Gastroesophageal sphincter (tissue), 4 donors: Measurements from ENCODE around the gene SIPA1L3. TPM values are rescaled to one million over a fixed set of nuclear protein-coding genes. Genes with fewer than 3 reads are reported as not detected.

Source experiments
- ATAC-seq: fragments of 150-250 bp; one replicate; pipeline ENCODE4 v1.9.1; 2016; ENCODE audit warnings: mild to moderate bottlenecking, moderate library complexity
- H3K27ac ChIP-seq, 4 donors: fragments of 200-600 bp; sonication (generic) in 3 of 4; 1 replicate in 3 of 4; 2 replicates in 1 of 4; pipeline ENCODE4 v1.5.1; 2016 to 2019
- H3K27me3 ChIP-seq: fragments of 200-600 bp; sonication (generic); one replicate; pipeline ENCODE4 v1.5.1; 2019
- H3K36me3 ChIP-seq, 2 donors: fragments of 200-600 bp; sonication (generic); one replicate each; pipeline ENCODE4 v1.5.1; 2019; ENCODE audit warnings: control low read depth in 1 of 2
- H3K4me1 ChIP-seq, 3 donors: fragments of 200-600 bp; sonication (generic); 1 replicate in 2 of 3; 2 replicates in 1 of 3; pipeline ENCODE4 v1.5.1; 2016 to 2019; ENCODE audit warnings: control low read depth in 2 of 3
- H3K4me3 ChIP-seq, 2 donors: fragments of 200-600 bp; sonication (generic); one replicate each; pipeline ENCODE4 v1.5.1; 2019; ENCODE audit warnings: mild to moderate bottlenecking in 1 of 2, moderate library complexity in 1 of 2
- H3K9me3 ChIP-seq, 3 donors: fragments of 200-600 bp; sonication (generic); one replicate each; pipeline ENCODE4 v1.5.1; 2017 to 2019; ENCODE audit warnings: control low read depth in 2 of 3
- EP300 ChIP-seq: sonication (generic); formaldehyde crosslinking; IDR thresholded peaks from one replicate; pipeline ENCODE4 v1.6.1; 2017; ENCODE audit warnings: antibody characterized with exemption, mild to moderate bottlenecking
- POLR2A ChIP-seq, 2 donors: fragments of 450-650 bp; IDR thresholded peaks; one replicate each; pipeline ENCODE4 v1.6.1; 2017; ENCODE audit warnings: antibody characterized with exemption in 2 of 2, mild to moderate bottlenecking in 2 of 2, moderate library complexity in 1 of 2
- POLR2AphosphoS5 ChIP-seq: sonication (generic); formaldehyde crosslinking; IDR thresholded peaks from one replicate; pipeline ENCODE4 v1.6.1; 2017; ENCODE audit warnings: antibody characterized with exemption
- WGBS, 2 donors: methylation state at CpG; one replicate each; pipeline ENCODE4 v1.1.5; 2018; ENCODE audit warnings: low coverage in 1 of 2; 5-methylcytosine and 5-hydroxymethylcytosine counted together
- total RNA-seq, 4 donors: library from RNA; depleted of rRNA; stranded (reverse); fragments of >200 nt; gene quantifications; one replicate each; pipeline ENCODE4 v1.1.0, GENCODE V29; 2016
- TF ChIP-seq, protein P1 (sequence below), 4 experiments: fragments of 200-600 bp in 2 of 4; fragments of 450-650 bp in 2 of 4; sonication (generic) in 1 of 4; IDR thresholded peaks; one replicate each; pipeline ENCODE4 v1.5.1; 2017 to 2019; ENCODE audit warnings: antibody characterized with exemption in 4 of 4, mild to moderate bottlenecking in 2 of 4, moderate library complexity in 2 of 4

SIPA1L3 gene
- total RNA-seq, 4 donors from 2014 or later: 5.9 to 20.2 (median 11.8) TPM

DNA sequence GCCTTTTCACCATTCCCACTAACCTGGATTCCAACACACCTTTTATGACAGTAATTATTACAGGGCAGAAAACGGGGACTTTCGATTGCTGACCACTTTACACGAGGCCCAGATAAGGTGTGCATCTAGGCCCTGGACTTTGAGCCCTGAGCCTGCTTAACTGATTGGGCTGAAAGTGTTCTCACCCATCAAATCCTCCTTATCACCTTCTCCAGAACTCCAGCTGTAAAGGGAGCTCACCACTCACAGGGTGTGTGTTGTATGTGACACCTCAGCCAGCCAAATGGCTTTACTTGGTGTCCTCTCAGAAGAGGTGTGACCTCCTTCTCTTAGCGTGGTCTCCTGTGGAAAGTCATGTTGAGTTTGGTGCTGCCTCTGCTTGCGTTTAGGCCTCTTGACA lies 36.5 kb downstream of the SIPA1L3 start:
- H3K36me3 ChIP-seq: no peaks in the 10 kb centered on the region
- TF ChIP-seq, protein P1, sequence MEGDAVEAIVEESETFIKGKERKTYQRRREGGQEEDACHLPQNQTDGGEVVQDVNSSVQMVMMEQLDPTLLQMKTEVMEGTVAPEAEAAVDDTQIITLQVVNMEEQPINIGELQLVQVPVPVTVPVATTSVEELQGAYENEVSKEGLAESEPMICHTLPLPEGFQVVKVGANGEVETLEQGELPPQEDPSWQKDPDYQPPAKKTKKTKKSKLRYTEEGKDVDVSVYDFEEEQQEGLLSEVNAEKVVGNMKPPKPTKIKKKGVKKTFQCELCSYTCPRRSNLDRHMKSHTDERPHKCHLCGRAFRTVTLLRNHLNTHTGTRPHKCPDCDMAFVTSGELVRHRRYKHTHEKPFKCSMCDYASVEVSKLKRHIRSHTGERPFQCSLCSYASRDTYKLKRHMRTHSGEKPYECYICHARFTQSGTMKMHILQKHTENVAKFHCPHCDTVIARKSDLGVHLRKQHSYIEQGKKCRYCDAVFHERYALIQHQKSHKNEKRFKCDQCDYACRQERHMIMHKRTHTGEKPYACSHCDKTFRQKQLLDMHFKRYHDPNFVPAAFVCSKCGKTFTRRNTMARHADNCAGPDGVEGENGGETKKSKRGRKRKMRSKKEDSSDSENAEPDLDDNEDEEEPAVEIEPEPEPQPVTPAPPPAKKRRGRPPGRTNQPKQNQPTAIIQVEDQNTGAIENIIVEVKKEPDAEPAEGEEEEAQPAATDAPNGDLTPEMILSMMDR (IDR thresholded peaks at IDR 0.05): no peak
- TF ChIP-seq POLR2A (IDR thresholded peaks at IDR 0.05): no peak
- no peak for TF ChIP-seq EP300
- TF ChIP-seq POLR2AphosphoS5: no peak
- ATAC-seq: no peak
- H3K27ac ChIP-seq: no peak overlapping the region
- no peak overlapping the region for H3K4me3 ChIP-seq
- H3K4me1 ChIP-seq: no peaks in the 10 kb centered on the region
- no peaks in the 10 kb centered on the region for H3K9me3 ChIP-seq
- 85 to 87% methylated on average over 5 of the region's 5 CpGs for WGBS, 2 donors
- no peaks in the 10 kb centered on the region for H3K27me3 ChIP-seq

DNA sequence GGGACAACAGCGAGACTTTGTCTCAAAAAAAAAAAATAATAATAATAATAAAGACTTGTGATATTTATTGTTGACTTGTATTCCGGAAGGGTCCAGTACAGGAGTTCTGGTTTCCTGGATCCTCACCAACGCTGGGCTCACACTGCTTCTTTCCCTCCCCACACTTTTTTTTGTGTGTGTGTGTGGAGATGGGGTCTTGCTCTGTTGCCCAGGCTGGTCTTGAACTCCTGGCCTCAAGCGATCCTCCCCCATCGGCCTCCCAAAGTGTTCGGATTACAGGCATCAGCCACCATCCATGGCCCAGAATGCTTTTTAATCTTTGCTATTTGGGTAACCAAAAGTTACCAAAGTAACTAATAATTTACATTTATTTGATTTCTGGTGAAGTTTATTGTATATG lies 39.1 kb downstream of the SIPA1L3 start:
- Histone ChIP-seq H3K36me3 (no peaks in the 10 kb centered on the region), H3K27ac (no peak overlapping the region), H3K4me1 (no peaks in the 10 kb centered on the region), H3K4me3 (no peak overlapping the region), H3K9me3 (no peaks in the 10 kb centered on the region), H3K27me3 (no peaks in the 10 kb centered on the region)
- no peak for ATAC-seq
- TF ChIP-seq POLR2AphosphoS5 (no peak), EP300 (no peak), POLR2A (IDR thresholded peaks at IDR 0.05) (no peak)
- TF ChIP-seq, protein P1 (IDR thresholded peaks at IDR 0.05): no peak
- 94 to 100% methylated on average over 5 to 6 of the region's 6 CpGs for WGBS, 2 donors

DNA sequence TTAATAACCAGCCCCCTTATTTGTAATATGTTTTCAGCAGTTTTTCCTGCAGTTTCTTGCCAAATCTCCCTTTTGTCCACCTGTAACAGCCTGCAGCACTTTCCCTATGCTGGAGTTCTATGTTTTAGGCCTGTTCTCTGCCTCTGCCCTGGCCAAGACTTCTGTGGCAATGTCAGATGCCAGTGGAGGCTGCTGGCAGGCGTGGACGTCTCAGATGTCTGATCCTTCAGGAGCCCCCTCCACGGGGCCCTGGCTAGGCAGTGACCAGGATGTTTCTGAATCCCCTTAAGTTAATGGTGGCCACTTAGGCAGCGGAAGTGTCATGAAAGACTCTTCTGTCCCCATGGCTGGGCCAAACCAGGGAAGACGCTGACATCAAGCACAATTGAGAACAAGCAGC lies 40.8 kb downstream of the SIPA1L3 start:
- no peaks in the 10 kb centered on the region for H3K9me3 ChIP-seq
- no peak for ATAC-seq
- no peak overlapping the region for H3K4me3 ChIP-seq
- no peak overlapping the region for H3K27ac ChIP-seq
- no peaks in the 10 kb centered on the region for H3K4me1 ChIP-seq
- H3K36me3 ChIP-seq: no peaks in the 10 kb centered on the region
- H3K27me3 ChIP-seq: no peaks in the 10 kb centered on the region
- WGBS, 2 donors: 77% methylated on average over 4 of the region's 5 CpGs; no CpG with 5 or more reads in 1 of the 2 donors
- no peak for TF ChIP-seq EP300
- TF ChIP-seq POLR2AphosphoS5: no peak
- TF ChIP-seq, protein P1 (IDR thresholded peaks at IDR 0.05): no peak
- TF ChIP-seq POLR2A (IDR thresholded peaks at IDR 0.05): no peak

DNA sequence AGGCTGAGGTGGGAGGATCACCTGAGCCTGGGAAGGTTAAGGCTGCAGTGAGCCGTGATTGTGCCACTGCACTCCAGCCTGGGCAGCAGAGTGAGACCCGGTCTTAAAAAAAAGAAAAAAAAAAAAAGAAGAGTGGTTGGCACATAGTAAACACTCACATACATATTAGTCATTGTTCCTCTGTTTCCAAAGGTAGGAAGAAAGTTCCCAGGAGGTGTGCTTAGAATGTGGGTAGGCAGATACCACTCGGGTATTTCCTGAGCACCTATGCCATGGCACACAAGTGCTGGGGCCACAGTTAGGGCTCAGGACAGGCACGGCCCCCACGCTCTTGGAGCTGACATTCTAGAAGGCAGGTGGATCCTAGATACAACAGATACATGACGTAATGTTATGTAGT lies 41.4 kb downstream of the SIPA1L3 start:
- no peak for ATAC-seq
- H3K36me3 ChIP-seq: no peaks in the 10 kb centered on the region
- H3K4me3 ChIP-seq: no peak overlapping the region
- H3K27me3 ChIP-seq: no peaks in the 10 kb centered on the region
- H3K27ac ChIP-seq: no peak overlapping the region
- WGBS, 2 donors: 90 to 96% methylated on average over 2 to 6 of the region's 6 CpGs
- H3K9me3 ChIP-seq: no peaks in the 10 kb centered on the region
- no peaks in the 10 kb centered on the region for H3K4me1 ChIP-seq
- TF ChIP-seq, protein P1 (IDR thresholded peaks at IDR 0.05): no peak
- TF ChIP-seq POLR2AphosphoS5 (no peak), EP300 (no peak), POLR2A (IDR thresholded peaks at IDR 0.05) (no peak)

DNA sequence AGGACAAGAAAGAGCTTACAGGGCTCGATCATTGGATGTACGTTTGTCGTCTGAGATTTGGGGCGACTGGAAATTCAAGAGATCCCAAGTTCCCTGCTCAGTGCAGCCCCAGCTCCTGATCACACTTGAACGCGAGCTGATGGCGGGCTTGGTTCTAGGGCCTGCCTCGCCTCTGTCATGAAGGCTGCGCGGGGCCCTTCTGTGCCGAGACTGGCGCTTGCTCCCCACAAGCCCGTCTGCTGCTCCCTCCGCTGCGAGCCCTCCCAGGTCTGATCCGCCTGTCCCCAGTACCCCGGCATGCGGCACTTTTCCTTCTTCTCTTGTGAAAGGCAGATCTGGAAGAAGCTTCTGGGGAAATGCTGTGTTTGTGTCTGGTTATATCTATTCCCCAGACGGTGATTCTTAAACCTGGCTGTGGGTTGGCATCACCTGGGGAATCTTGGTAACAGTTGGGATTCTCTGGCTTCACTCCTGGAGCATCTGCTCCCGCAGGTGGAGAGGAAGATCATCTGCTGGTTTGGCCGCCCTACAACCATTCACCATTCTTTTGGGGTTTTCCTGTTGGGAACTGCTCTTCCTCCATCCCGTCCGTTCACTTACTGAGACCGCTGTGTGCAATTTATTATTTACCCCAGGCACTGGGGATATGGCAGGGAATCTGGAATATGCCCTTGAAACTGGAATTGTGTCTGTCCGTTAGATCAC lies 43.6 kb downstream of the SIPA1L3 start:
- ATAC-seq: no peak
- H3K4me3 ChIP-seq: no peak overlapping the region
- no peak overlapping the region for H3K27ac ChIP-seq
- 79 to 94% methylated on average over 12 to 23 of the region's 25 CpGs for WGBS, 2 donors
- H3K36me3 ChIP-seq: no peaks in the 10 kb centered on the region
- TF ChIP-seq POLR2AphosphoS5: no peak
- TF ChIP-seq, protein P1 (IDR thresholded peaks at IDR 0.05): no peak
- TF ChIP-seq POLR2A (IDR thresholded peaks at IDR 0.05): no peak
- H3K27me3 ChIP-seq: no peaks in the 10 kb centered on the region
- H3K4me1 ChIP-seq: no peaks in the 10 kb centered on the region
- no peaks in the 10 kb centered on the region for H3K9me3 ChIP-seq
